Esophagus muscularis mucosa (tissue), 3 donors: ENCODE results near the gene PKDREJ.

Source experiments
- CTCF ChIP-seq, 3 experiments: fragments of 200-600 bp in 2 of 3; fragments of 450-650 bp in 1 of 3; sonication (generic) in 2 of 3; IDR thresholded peaks; one replicate each; pipeline ENCODE4 v1.5.1; 2017 to 2019; ENCODE audit warnings: antibody characterized with exemption in 3 of 3, mild to moderate bottlenecking in 2 of 3, moderate library complexity in 1 of 3
- EP300 ChIP-seq: sonication (generic); formaldehyde crosslinking; IDR thresholded peaks from one replicate; pipeline ENCODE4 v1.6.1; 2017; ENCODE audit warnings: antibody characterized with exemption

GRCh38 chr22:46244771-46245170 lies 18.4 kb downstream of the PKDREJ start:
- no peak for TF ChIP-seq CTCF (IDR thresholded peaks at IDR 0.05)
- no peak for TF ChIP-seq EP300
